Measurements from ENCODE around the gene PTPN21. TPM values are rescaled to one million over a fixed set of nuclear protein-coding genes. Genes with fewer than 3 reads are reported as not detected.

The PTPN21 gene
- polyA plus RNA-seq, 1 experiment = 16.0 TPM

DNA sequence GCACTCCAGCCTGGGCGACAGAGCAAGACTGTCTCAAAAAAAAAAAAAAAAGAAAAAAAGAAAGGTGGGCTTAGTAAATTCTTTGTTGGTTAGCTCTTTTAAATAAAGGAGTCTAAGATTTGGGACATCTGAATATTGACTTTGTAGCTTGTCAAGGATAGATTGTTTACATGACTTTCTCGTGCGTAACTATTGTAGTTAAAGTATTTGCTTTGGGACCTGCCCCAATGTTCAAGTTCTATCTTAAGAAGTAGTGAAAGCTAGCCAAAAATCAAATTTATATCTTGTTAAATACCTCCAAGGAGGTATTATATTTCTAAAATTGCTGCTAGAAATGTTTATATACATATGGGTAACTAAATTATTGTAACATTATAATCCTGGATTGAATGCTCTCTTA lies 32.4 kb downstream of the PTPN21 start:
- H3K4me3 ChIP-seq (ENCODE audit: low read depth, low read length) = no peak overlapping the region
- H3K27me3 ChIP-seq (ENCODE audit: control insufficient read depth, insufficient read depth, low read length) = no peaks in the 10 kb centered on the region
- no peak for TF ChIP-seq CTCF (IDR thresholded peaks at IDR 0.05; ENCODE audit: low read depth, low read length)
- ChIA-PET POLR2A (no interaction called here), CTCF (no interaction called here)
- no peaks in the 10 kb centered on the region; the same call in 1 of the 2 replicates for H3K9me3 ChIP-seq (ENCODE audit: control insufficient read depth, insufficient read depth, low read length)
- no peak overlapping the region for H3K27ac ChIP-seq (ENCODE audit: low read depth, low read length)
- DNase-seq (ENCODE audit: low read depth, low spot score) = no peak

DNA sequence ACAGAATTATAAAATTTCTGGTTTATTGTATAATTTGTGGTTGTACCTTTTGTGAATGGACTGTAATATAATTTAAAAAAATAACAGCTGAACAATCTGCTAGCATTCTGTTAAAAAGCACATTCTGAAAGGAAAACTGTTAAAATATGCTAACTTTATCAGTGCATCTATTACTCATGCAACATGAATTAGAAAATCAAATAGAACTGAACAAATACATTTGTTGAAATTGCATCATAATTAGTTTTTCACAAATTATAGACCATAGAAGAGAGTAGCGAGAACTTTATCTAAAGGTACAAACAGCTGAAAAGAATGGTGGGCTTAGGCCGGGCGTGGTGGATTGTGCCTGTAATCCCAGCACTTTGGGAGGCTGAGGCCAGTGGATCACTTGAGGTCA lies 33.0 kb downstream of the PTPN21 start:
- ChIA-PET CTCF (no interaction called here), POLR2A (no interaction called here)
- H3K4me3 ChIP-seq (ENCODE audit: low read depth, low read length) = no peak overlapping the region
- no peaks in the 10 kb centered on the region; the same call in 1 of the 2 replicates for H3K9me3 ChIP-seq (ENCODE audit: control insufficient read depth, insufficient read depth, low read length)
- DNase-seq (ENCODE audit: low read depth, low spot score) = no peak
- H3K27me3 ChIP-seq (ENCODE audit: control insufficient read depth, insufficient read depth, low read length) = no peaks in the 10 kb centered on the region
- no peak overlapping the region for H3K27ac ChIP-seq (ENCODE audit: low read depth, low read length)
- TF ChIP-seq CTCF (IDR thresholded peaks at IDR 0.05; ENCODE audit: low read depth, low read length) = no peak

DNA sequence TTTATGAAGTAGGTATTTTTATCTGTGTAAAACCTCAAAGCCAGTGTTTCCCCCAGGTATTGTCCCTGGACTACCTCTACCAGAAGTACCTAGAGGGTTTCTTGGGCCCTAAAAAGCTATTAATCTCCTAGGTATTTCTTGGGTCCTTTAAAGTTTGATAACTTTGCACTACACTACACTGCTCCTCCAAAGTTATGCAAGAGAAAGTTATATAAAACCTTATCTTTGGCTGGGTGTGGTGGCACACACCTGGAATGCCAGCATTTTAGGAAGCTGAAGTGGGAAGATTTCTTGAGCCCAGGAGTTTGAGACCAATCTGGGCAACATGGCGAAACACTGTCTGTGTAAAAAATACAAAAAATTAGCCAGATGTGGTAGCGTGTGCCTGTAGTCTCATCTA lies 34.9 kb downstream of the PTPN21 start:
- Histone ChIP-seq H3K27me3 (ENCODE audit: control insufficient read depth, insufficient read depth, low read length) (no peaks in the 10 kb centered on the region), H3K27ac (ENCODE audit: low read depth, low read length) (no peak overlapping the region), H3K4me3 (ENCODE audit: low read depth, low read length) (no peak overlapping the region), H3K9me3 (ENCODE audit: control insufficient read depth, insufficient read depth, low read length) (no peaks in the 10 kb centered on the region; the same call in 1 of the 2 replicates)
- POLR2A ChIA-PET = no interaction called here
- CTCF ChIA-PET = interaction anchor here (1.0 kb wide), 1 partner anchor 28 kb away, joined by 4 read pairs; no protein-coding TSS in a partner anchor
- DNase-seq (ENCODE audit: low read depth, low spot score) = no peak
- no peak for TF ChIP-seq CTCF (IDR thresholded peaks at IDR 0.05; ENCODE audit: low read depth, low read length)

DNA sequence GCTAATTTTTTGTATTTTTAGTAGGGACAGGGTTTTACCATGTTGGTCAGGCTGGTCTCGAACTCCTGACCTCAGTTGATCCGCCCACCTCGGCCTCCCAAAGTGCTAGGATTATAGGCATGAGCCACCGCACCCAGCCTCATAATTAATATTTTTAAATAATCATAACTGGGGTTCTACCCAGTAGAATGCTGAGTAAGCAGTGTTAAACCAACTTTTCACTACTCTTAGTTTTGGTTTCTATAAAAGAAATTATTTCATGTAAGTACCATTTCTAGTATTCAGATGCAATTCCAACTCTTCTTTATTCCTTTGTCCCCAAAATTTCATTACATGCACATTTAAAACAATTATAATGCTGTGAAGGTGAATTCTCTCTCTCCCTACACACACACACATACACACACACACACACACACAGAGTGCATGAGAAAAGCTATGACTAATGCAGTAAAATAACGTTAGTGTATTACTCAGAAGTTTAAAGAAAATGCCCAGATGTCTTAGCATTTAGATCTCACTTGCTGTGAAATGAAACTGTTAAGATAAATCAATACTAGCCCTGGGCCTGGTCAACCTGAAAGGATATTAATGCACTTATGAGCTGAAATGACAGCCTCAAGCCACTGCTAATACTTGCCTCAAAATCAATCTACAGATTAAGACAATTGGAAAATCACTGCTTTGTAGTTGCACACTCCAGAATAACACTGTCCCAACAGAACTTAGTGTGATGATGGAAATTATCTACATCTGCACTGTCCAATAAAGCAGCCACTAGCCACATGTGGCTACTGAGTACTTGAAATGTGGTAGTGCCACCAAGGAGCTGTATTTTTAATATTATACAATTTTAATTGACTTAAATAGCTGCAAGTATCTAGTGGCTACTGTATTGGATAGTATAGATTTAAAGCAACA lies 36.0 kb downstream of the PTPN21 start:
- Histone ChIP-seq H3K27ac (ENCODE audit: low read depth, low read length) (no peak overlapping the region), H3K9me3 (ENCODE audit: control insufficient read depth, insufficient read depth, low read length) (no peaks in the 10 kb centered on the region), H3K4me3 (ENCODE audit: low read depth, low read length) (no peak overlapping the region), H3K27me3 (ENCODE audit: control insufficient read depth, insufficient read depth, low read length) (no peaks in the 10 kb centered on the region)
- POLR2A ChIA-PET = no interaction called here
- CTCF ChIA-PET = no interaction called here
- DNase-seq (ENCODE audit: low read depth, low spot score) = peak; percentile 36
- no peak for TF ChIP-seq CTCF (IDR thresholded peaks at IDR 0.05; ENCODE audit: low read depth, low read length)

GRCh38 chr14:88516861-88517357 lies 37.9 kb downstream of the PTPN21 start:
- Histone ChIP-seq H3K27me3 (ENCODE audit: control insufficient read depth, insufficient read depth, low read length) (no peaks in the 10 kb centered on the region), H3K27ac (ENCODE audit: low read depth, low read length) (no peak overlapping the region), H3K9me3 (ENCODE audit: control insufficient read depth, insufficient read depth, low read length) (no peaks in the 10 kb centered on the region), H3K4me3 (ENCODE audit: low read depth, low read length) (no peak overlapping the region)
- POLR2A ChIA-PET = no interaction called here
- DNase-seq (ENCODE audit: low read depth, low spot score) = no peak
- no peak for TF ChIP-seq CTCF (IDR thresholded peaks at IDR 0.05; ENCODE audit: low read depth, low read length)
- CTCF ChIA-PET = no interaction called here
